ENCODE data around the gene GABRB3. TPM values are rescaled to one million over a fixed set of nuclear protein-coding genes. Genes with fewer than 3 reads are reported as not detected.

GABRB3 gene
- total and polyA plus RNA-seq, 4 donors, result 0.09 to 1.2 (median 0.50) TPM

DNA sequence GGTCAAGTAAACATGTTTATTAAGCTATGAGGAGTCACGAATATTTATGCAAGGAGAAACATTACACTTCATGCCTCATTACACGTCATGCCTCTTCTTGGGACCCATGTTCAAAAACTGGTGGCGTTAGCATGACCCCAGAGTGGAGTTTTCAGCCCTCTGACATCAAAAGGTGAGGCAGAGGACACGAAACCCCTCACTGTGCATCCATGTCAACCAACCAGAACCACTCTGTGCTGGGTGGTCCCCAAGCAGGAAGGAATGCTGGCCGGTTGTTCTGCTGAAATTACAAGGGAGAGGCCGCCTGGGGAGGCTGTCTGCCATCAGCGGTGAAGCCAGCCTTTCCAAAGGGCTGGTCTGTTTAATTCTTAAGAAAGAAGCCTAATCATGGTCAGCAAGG lies 83.4 kb downstream of the GABRB3 start:
- DNase-seq (ENCODE audit: low spot score), result no peak
- peaks cover 0 to 2% (median 0%) of the 10 kb centered on the region in 4 donors for H3K27me3 ChIP-seq (ENCODE audit: control insufficient read depth in 4 of 4, insufficient read depth in 4 of 4, low read length in 3 of 4)
- H3K27ac ChIP-seq (ENCODE audit: low read depth in 1 of 2, low read length in 2 of 2), result no peak overlapping the region
- H3K36me3 ChIP-seq (ENCODE audit: control insufficient read depth in 4 of 4, insufficient read depth in 3 of 4, low read depth in 1 of 4, low read length in 3 of 4), result no peaks in the 10 kb centered on the region
- H3K4me3 ChIP-seq (ENCODE audit: low read depth in 1 of 3, low read length in 3 of 3), result no peak overlapping the region
- no peaks in the 10 kb centered on the region for H3K4me1 ChIP-seq (ENCODE audit: control insufficient read depth in 4 of 4, insufficient read depth in 4 of 4, low read length in 3 of 4)
- WGBS, result 54% methylated on average over 7 of the region's 7 CpGs
- no peak overlapping the region for H3K9ac ChIP-seq (ENCODE audit: low read depth in 1 of 2, low read length in 2 of 2)
- H3K9me3 ChIP-seq (ENCODE audit: control insufficient read depth in 4 of 4, low read length in 3 of 4), result no peaks in the 10 kb centered on the region
- TF ChIP-seq JUND (IDR thresholded peaks at IDR 0.05) (no peak), YY1 (IDR thresholded peaks at IDR 0.05) (no peak), NR2F2 (IDR thresholded peaks at IDR 0.05) (no peak)

GRCh38 chr15:26686547-26687187 lies 86.2 kb downstream of the GABRB3 start:
- TF ChIP-seq FOXA1 (IDR thresholded peaks at IDR 0.05), result no peak
- TF ChIP-seq TAF1 (conservative IDR thresholded peaks at IDR 0.05), result no peak
- no peak for TF ChIP-seq SP1 (IDR thresholded peaks at IDR 0.05)
- TF ChIP-seq YY1 (IDR thresholded peaks at IDR 0.05), result no peak
- TF ChIP-seq REST (IDR thresholded peaks at IDR 0.05), result no peak
- TF ChIP-seq HNF4A (conservative IDR thresholded peaks at IDR 0.05), result no peak
- no peak for TF ChIP-seq EGR1 (IDR thresholded peaks at IDR 0.05; ENCODE audit: low read depth in 2 of 2)
- TF ChIP-seq ATF3 (IDR thresholded peaks at IDR 0.05), result no peak
- no peak for TF ChIP-seq NR2F2 (IDR thresholded peaks at IDR 0.05)
- TF ChIP-seq JUND (IDR thresholded peaks at IDR 0.05), result no peak
- TF ChIP-seq, protein P1, sequence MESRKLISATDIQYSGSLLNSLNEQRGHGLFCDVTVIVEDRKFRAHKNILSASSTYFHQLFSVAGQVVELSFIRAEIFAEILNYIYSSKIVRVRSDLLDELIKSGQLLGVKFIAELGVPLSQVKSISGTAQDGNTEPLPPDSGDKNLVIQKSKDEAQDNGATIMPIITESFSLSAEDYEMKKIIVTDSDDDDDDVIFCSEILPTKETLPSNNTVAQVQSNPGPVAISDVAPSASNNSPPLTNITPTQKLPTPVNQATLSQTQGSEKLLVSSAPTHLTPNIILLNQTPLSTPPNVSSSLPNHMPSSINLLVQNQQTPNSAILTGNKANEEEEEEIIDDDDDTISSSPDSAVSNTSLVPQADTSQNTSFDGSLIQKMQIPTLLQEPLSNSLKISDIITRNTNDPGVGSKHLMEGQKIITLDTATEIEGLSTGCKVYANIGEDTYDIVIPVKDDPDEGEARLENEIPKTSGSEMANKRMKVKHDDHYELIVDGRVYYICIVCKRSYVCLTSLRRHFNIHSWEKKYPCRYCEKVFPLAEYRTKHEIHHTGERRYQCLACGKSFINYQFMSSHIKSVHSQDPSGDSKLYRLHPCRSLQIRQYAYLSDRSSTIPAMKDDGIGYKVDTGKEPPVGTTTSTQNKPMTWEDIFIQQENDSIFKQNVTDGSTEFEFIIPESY (IDR thresholded peaks at IDR 0.05), result no peak
- TF ChIP-seq HNF4G (IDR thresholded peaks at IDR 0.05), result no peak
- Histone ChIP-seq H3K4me1 (ENCODE audit: control insufficient read depth in 4 of 4, insufficient read depth in 4 of 4, low read length in 3 of 4) (no peaks in the 10 kb centered on the region), H3K27me3 (ENCODE audit: control insufficient read depth in 4 of 4, insufficient read depth in 4 of 4, low read length in 3 of 4) (peaks cover 0 to 2% (median 0%) of the 10 kb centered on the region in 4 donors), H3K27ac (ENCODE audit: low read depth in 1 of 2, low read length in 2 of 2) (no peak overlapping the region), H3K4me3 (ENCODE audit: low read depth in 1 of 3, low read length in 3 of 3) (no peak overlapping the region), H3K9me3 (ENCODE audit: control insufficient read depth in 4 of 4, low read length in 3 of 4) (no peaks in the 10 kb centered on the region), H3K36me3 (ENCODE audit: control insufficient read depth in 4 of 4, insufficient read depth in 3 of 4, low read depth in 1 of 4, low read length in 3 of 4) (no peaks in the 10 kb centered on the region), H3K9ac (ENCODE audit: low read depth in 1 of 2, low read length in 2 of 2) (no peak overlapping the region)
- 80% methylated on average over 11 of the region's 11 CpGs for WGBS
- no peak for DNase-seq (ENCODE audit: low spot score)
